ENCODE data around the gene P2RX2. TPM values are rescaled to one million over a fixed set of nuclear protein-coding genes. Genes with fewer than 3 reads are reported as not detected.

The P2RX2 gene
- total RNA-seq, 4 donors from 2014 or later = 0.74 to 2.8 TPM; not detected in 2

GRCh38 chr12:132620113-132620898 is 1.7 kb downstream of the P2RX2 start:
- DNase-seq (ENCODE audit: low spot score) = no peak
- no peak for TF ChIP-seq CTCF (IDR thresholded peaks at IDR 0.05)
- no peak for ATAC-seq (ENCODE audit: low FRiP score)

GRCh38 chr12:132620899-132621656 is 2.5 kb downstream of the P2RX2 start:
- no peak for DNase-seq (ENCODE audit: low spot score)
- no peak for TF ChIP-seq CTCF (IDR thresholded peaks at IDR 0.05)
- ATAC-seq (ENCODE audit: low FRiP score) = no peak

GRCh38 chr12:132621657-132622435 is 3.3 kb downstream of the P2RX2 start:
- no peak for TF ChIP-seq CTCF (IDR thresholded peaks at IDR 0.05)
- ATAC-seq (ENCODE audit: low FRiP score) = no peak
- DNase-seq (ENCODE audit: low spot score) = no peak

- TF ChIP-seq CTCF (IDR thresholded peaks at IDR 0.05) = no peak
These were observed 4.0 kb downstream of the P2RX2 start for GRCh38 chr12:132622437-132623071.

GRCh38 chr12:132623072-132623869 is 4.7 kb downstream of the P2RX2 start:
- no peak for DNase-seq (ENCODE audit: low spot score)
- no peak for ATAC-seq (ENCODE audit: low FRiP score)
- TF ChIP-seq CTCF (IDR thresholded peaks at IDR 0.05) = no peak

More at GRCh38 chr12:132622437-132623071, 4.0 kb downstream of the P2RX2 start:
- ATAC-seq (ENCODE audit: low FRiP score) (peak; percentile 84), DNase-seq (ENCODE audit: low spot score) (peak; percentile 34)

All from omental fat pad (tissue), 4 donors.